ENCODE results near the gene ZFAND3. TPM values are rescaled to one million over a fixed set of nuclear protein-coding genes. Genes with fewer than 3 reads are reported as not detected.

The ZFAND3 gene
- total and polyA plus RNA-seq, 2 experiments from 2014 or later: 36.5 to 50.0 TPM

GRCh38 chr6:38141085-38141484 is 321.6 kb downstream of the ZFAND3 start:
- WGBS (ENCODE audit: low lambda C conversion rate, missing lambda C conversion rate): 92% methylated on average over 4 of the region's 4 CpGs
- H3K9me2 ChIP-seq (replicated peaks; ENCODE audit: insufficient read depth): no peaks in the 10 kb centered on the region
- H3K4me1 ChIP-seq (ENCODE audit: insufficient read depth): no peaks in the 10 kb centered on the region
- H4K20me1 ChIP-seq (ENCODE audit: insufficient read depth, poor library complexity, severe bottlenecking): peaks cover 54% of the 10 kb centered on the region
- no peaks in the 10 kb centered on the region for H3K36me3 ChIP-seq (replicated peaks; ENCODE audit: insufficient read depth, low read depth)
- H2AFZ ChIP-seq: no peak overlapping the region
- H3K27me3 ChIP-seq: no peaks in the 10 kb centered on the region
- no peak overlapping the region for H3K27ac ChIP-seq
- TF ChIP-seq CTCF (IDR thresholded peaks at IDR 0.05; ENCODE audit: poor library complexity): no peak
- no peak for TF ChIP-seq EZH2 (IDR thresholded peaks at IDR 0.05; ENCODE audit: borderline replicate concordance)
- TF ChIP-seq EZH2phosphoT487 (IDR thresholded peaks at IDR 0.05; ENCODE audit: low read depth, severe bottlenecking, unreplicated experiment): no peak
- DNase-seq (ENCODE audit: low spot score): no peak
- no peak overlapping the region for H3K4me2 ChIP-seq
- H3K9me3 ChIP-seq (ENCODE audit: low read depth): no peaks in the 10 kb centered on the region
- H3K79me2 ChIP-seq: peaks cover 39% of the 10 kb centered on the region
- no peak overlapping the region for H3K4me3 ChIP-seq

GRCh38 chr6:38141716-38142115 is 322.2 kb downstream of the ZFAND3 start:
- H3K9me3 ChIP-seq (ENCODE audit: low read depth): no peaks in the 10 kb centered on the region
- no peaks in the 10 kb centered on the region for H3K4me1 ChIP-seq (ENCODE audit: insufficient read depth)
- H3K79me2 ChIP-seq: peaks cover 33% of the 10 kb centered on the region
- WGBS (ENCODE audit: low lambda C conversion rate, missing lambda C conversion rate): 98% methylated on average over 6 of the region's 6 CpGs
- no peak overlapping the region for H2AFZ ChIP-seq
- no peaks in the 10 kb centered on the region for H3K36me3 ChIP-seq (replicated peaks; ENCODE audit: insufficient read depth, low read depth)
- no peak for DNase-seq (ENCODE audit: low spot score)
- no peak overlapping the region for H3K27ac ChIP-seq
- peaks cover 58% of the 10 kb centered on the region for H4K20me1 ChIP-seq (ENCODE audit: insufficient read depth, poor library complexity, severe bottlenecking)
- H3K4me3 ChIP-seq: no peak overlapping the region
- TF ChIP-seq EZH2 (IDR thresholded peaks at IDR 0.05; ENCODE audit: borderline replicate concordance) (no peak), CTCF (IDR thresholded peaks at IDR 0.05; ENCODE audit: poor library complexity) (no peak), EZH2phosphoT487 (IDR thresholded peaks at IDR 0.05; ENCODE audit: low read depth, severe bottlenecking, unreplicated experiment) (no peak)
- no peaks in the 10 kb centered on the region for H3K9me2 ChIP-seq (replicated peaks; ENCODE audit: insufficient read depth)
- H3K4me2 ChIP-seq: no peak overlapping the region
- no peaks in the 10 kb centered on the region for H3K27me3 ChIP-seq

- Histone ChIP-seq H3K4me1 (ENCODE audit: insufficient read depth) (no peaks in the 10 kb centered on the region), H3K4me2 (no peak overlapping the region), H3K79me2 (peaks cover 38% of the 10 kb centered on the region), H3K4me3 (no peak overlapping the region), H3K36me3 (replicated peaks; ENCODE audit: insufficient read depth, low read depth) (no peaks in the 10 kb centered on the region), H2AFZ (no peak overlapping the region), H3K9me3 (ENCODE audit: low read depth) (no peaks in the 10 kb centered on the region), H3K27ac (no peak overlapping the region), H4K20me1 (ENCODE audit: insufficient read depth, poor library complexity, severe bottlenecking) (peaks cover 59% of the 10 kb centered on the region), H3K27me3 (no peaks in the 10 kb centered on the region), H3K9me2 (replicated peaks; ENCODE audit: insufficient read depth) (no peaks in the 10 kb centered on the region)
- TF ChIP-seq CTCF (IDR thresholded peaks at IDR 0.05; ENCODE audit: poor library complexity) (no peak), EZH2phosphoT487 (IDR thresholded peaks at IDR 0.05; ENCODE audit: low read depth, severe bottlenecking, unreplicated experiment) (no peak), EZH2 (IDR thresholded peaks at IDR 0.05; ENCODE audit: borderline replicate concordance) (no peak)
- WGBS (ENCODE audit: low lambda C conversion rate, missing lambda C conversion rate): 85% methylated on average over 7 of the region's 7 CpGs
- DNase-seq (ENCODE audit: low spot score): no peak
Observed at GRCh38 chr6:38142178-38142902, 322.8 kb downstream of the ZFAND3 start.

All from hepatocyte (in vitro differentiated cells).